Heart left ventricle (tissue), 16 donors: ENCODE results near the gene KITLG. TPM values are rescaled to one million over a fixed set of nuclear protein-coding genes. Genes with fewer than 3 reads are reported as not detected.
A peak's percentile ranks its signal among the peaks of the same experiment; 100 is the strongest.

Experiments used
- ATAC-seq, 4 donors: fragments of 200-7000 bp; cut with Tn5 transposase; one replicate each; pipeline ENCODE4 v1.9.1; 2020 to 2022; ENCODE audit warnings: moderate library complexity in 4 of 4, mild to moderate bottlenecking in 3 of 4, moderate number of reproducible peaks in 1 of 4
- DNase-seq, 5 donors: peaks; one replicate each; pipeline ENCODE4 v3.0.0-alpha.2; 2020
- H3K27ac ChIP-seq, 12 donors: fragments of 200-600 bp; sonication (generic) in 4 of 12; one replicate each; pipeline versions ENCODE4 v1.5.0 to v1.8.0; 2016 to 2022; ENCODE audit warnings: mild to moderate bottlenecking in 2 of 12
- H3K27me3 ChIP-seq, 9 donors: fragments of 200-600 bp; sonication (generic) in 2 of 9; one replicate each; pipeline versions ENCODE4 v1.5.1 to v1.8.0; 2016 to 2022; ENCODE audit warnings: mild to moderate bottlenecking in 3 of 9
- H3K36me3 ChIP-seq, 9 donors: fragments of 200-600 bp; sonication (generic) in 2 of 9; one replicate each; pipeline versions ENCODE4 v1.5.0 to v1.8.0; 2018 to 2022; ENCODE audit warnings: mild to moderate bottlenecking in 2 of 9
- H3K4me1 ChIP-seq, 12 donors: fragments of 200-600 bp; sonication (generic) in 4 of 12; one replicate each; pipeline versions ENCODE4 v1.5.0 to v1.8.0; 2016 to 2022; ENCODE audit warnings: mild to moderate bottlenecking in 3 of 12
- H3K4me3 ChIP-seq, 12 donors: fragments of 200-600 bp; sonication (generic) in 4 of 12; one replicate each; pipeline versions ENCODE4 v1.5.0 to v1.8.0; 2017 to 2022; ENCODE audit warnings: mild to moderate bottlenecking in 9 of 12, moderate library complexity in 4 of 12
- H3K9me3 ChIP-seq, 12 donors: fragments of 200-600 bp; sonication (generic) in 4 of 12; one replicate each; pipeline versions ENCODE4 v1.5.0 to v1.8.0; 2016 to 2022; ENCODE audit warnings: mild to moderate bottlenecking in 1 of 12
- POLR2A ChIP-seq, 2 donors: fragments of 450-650 bp; IDR thresholded peaks; one replicate each; pipeline ENCODE4 v1.6.1; 2017; ENCODE audit warnings: antibody characterized with exemption in 2 of 2, mild to moderate bottlenecking in 2 of 2, moderate library complexity in 2 of 2
- WGBS, 4 donors: extraction: QIAGEN DNeasy Blood & Tissue Kit in 2 of 4; methylation state at CpG; one replicate each; pipeline versions ENCODE4 v1.1.5 to v1.1.7; 2013 to 2018; 5-methylcytosine and 5-hydroxymethylcytosine counted together
- intact Hi-C, 10 donors: fragments of 100-400 bp; cut with DNase I; formaldehyde crosslinking; loops; one replicate each; pipeline versions ENCODE4 v1.11.1 to v1.14.2; 2022
- polyA plus RNA-seq, 2 donors: library from polyadenylated mRNA; stranded (reverse); fragments of 200-250 nt; gene quantifications; one replicate each; pipeline ENCODE4 v1.2.3, GENCODE V29; 2013
- total RNA-seq, 9 donors: library from RNA; depleted of rRNA in 2 of 9; stranded (reverse); fragments of >200 nt in 2 of 9; fragmentation: NEBNext Ultra II Directional in 3 of 9; extraction: Animal tissue kit (Norgen Biotek cat#: 25700) in 3 of 9; gene quantifications; one replicate each; pipeline versions ENCODE4 v1.1.0 to v1.2.4, GENCODE V29; 2016 to 2023
- TF ChIP-seq, protein P1 (sequence below), 12 donors: fragments of 200-600 bp; sonication (generic) in 4 of 12; IDR thresholded peaks; one replicate each; pipeline versions ENCODE4 v1.5.0 to v1.8.0; 2018 to 2022; ENCODE audit warnings: antibody characterized with exemption in 12 of 12, mild to moderate bottlenecking in 5 of 12
- donor health status: ischemic (EF 13 %, LVEDD 7.1; RV severe dilation, severe dysfunction).
- donor health status: healthy with polysubstance abuse.
- donor health status: DM: no; HTN: yes; CAD: no.
- donor health status: DM: no; HTN: no; CAD: no.
- donor health status: ischemic (EF 25% LVEDD 6.9; RV normal size, moderate dysfunction).
- donor health status: ischemic (EF 25% LVEDD 5.7; RV mildly dilated, moderate dysfunction).
- donor health status: healthy.
- donor health status: DM: yes; HTN: yes; CAD: no.
- donor health status: ischemic (EF 35%, LVEDD 5.7; RV mildly dilated, moderate dysfunction).
- donor health status: nonischemic (EF 11% LVEDD 7.7; RV severe dilation, severe dysfunction).
- donor health status: DM: yes; HTN: yes; CAD: no.
- donor health status: PGD.
- donor health status: ischemic (EF 29% LVEDD 5.4; RV normal size, mild dysfunction).
- donor health status: nonischemic (EF 23%, LVEDD 6.1; RV moderate dilation, normal function).

The KITLG gene
- total and polyA plus RNA-seq, 11 donors: 3.1 to 15.3 (median 9.3) TPM

DNA sequence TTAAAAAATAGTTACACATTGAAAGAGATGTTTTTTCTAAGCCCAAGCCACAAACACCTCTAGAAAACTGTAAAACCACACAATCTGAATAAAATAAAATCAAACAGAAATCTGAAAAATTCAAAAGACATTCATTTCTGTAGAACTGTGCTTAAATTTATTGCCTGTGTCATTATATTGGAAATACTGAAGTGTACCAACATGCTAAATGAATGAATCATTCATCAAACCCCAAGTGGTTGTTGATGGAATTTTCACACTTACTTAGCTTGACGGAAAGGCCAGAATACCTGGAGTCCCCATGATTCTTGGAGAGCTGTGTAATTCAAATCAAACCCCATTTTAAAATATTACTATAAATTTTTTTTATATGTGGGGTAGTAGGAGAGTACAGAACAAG is 2.7 kb downstream of the KITLG start:
- intact Hi-C loops: loop anchor here in 2 of 10 donors (5.0 to 10.0 kb wide), 3 partner anchors 55 to 433 kb away; partner anchors contain the start of genes CEP290 (in 2 of the 2) and TMTC3 (in 2 of the 2)
- peak overlapping the region in 1 of 12 donors; percentile 50 for H3K27ac ChIP-seq
- DNase-seq: no peak
- H3K4me1 ChIP-seq: peaks cover 0 to 55% (median 27%) of the 10 kb centered on the region in 12 donors
- no peaks in the 10 kb centered on the region for H3K36me3 ChIP-seq
- peaks cover 0 to 27% (median 0%) of the 10 kb centered on the region in 9 donors for H3K27me3 ChIP-seq
- H3K9me3 ChIP-seq: no peaks in the 10 kb centered on the region
- no peak for ATAC-seq
- no peak for TF ChIP-seq POLR2A (IDR thresholded peaks at IDR 0.05)
- TF ChIP-seq, protein P1, sequence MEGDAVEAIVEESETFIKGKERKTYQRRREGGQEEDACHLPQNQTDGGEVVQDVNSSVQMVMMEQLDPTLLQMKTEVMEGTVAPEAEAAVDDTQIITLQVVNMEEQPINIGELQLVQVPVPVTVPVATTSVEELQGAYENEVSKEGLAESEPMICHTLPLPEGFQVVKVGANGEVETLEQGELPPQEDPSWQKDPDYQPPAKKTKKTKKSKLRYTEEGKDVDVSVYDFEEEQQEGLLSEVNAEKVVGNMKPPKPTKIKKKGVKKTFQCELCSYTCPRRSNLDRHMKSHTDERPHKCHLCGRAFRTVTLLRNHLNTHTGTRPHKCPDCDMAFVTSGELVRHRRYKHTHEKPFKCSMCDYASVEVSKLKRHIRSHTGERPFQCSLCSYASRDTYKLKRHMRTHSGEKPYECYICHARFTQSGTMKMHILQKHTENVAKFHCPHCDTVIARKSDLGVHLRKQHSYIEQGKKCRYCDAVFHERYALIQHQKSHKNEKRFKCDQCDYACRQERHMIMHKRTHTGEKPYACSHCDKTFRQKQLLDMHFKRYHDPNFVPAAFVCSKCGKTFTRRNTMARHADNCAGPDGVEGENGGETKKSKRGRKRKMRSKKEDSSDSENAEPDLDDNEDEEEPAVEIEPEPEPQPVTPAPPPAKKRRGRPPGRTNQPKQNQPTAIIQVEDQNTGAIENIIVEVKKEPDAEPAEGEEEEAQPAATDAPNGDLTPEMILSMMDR (IDR thresholded peaks at IDR 0.05): peak in 5 of 12 donors; percentile 8 to 31 (median 17)
- 51 to 63% (median 53%) methylated on average over 1 of the region's 1 CpG for WGBS, 4 donors
- H3K4me3 ChIP-seq: peak overlapping the region in 9 of 12 donors; percentile 60 to 85 (median 76)

DNA sequence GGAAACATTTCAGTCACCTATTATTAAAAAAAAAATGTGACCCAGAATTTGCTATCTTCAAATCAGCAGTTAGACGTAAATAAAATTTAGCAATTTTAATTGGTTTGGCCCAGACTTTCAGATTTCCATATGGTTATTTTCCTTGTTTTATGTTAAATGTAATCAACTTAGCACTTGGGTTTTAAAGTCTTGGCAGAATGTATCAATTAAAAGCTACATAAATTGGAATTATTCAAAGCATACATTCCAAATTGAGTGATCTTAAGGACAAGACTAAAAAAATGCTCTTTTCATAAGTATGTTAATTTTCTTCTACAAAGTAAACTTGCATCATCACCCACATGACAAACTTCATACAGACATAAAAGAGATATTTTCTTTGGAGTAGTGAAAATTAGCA is 3.4 kb downstream of the KITLG start:
- Histone ChIP-seq H3K27ac (peak overlapping the region in 1 of 12 donors; percentile 50), H3K9me3 (no peaks in the 10 kb centered on the region), H3K4me1 (peaks cover 0 to 55% (median 27%) of the 10 kb centered on the region in 12 donors), H3K36me3 (no peaks in the 10 kb centered on the region), H3K27me3 (peaks cover 0 to 27% (median 0%) of the 10 kb centered on the region in 9 donors), H3K4me3 (peak overlapping the region in 8 of 12 donors; percentile 60 to 82 (median 74))
- intact Hi-C loops: loop anchor here in 2 of 10 donors (5.0 to 10.0 kb wide), 3 partner anchors 55 to 432 kb away; partner anchors contain the start of genes CEP290 (in 2 of the 2) and TMTC3 (in 2 of the 2)
- no peak for TF ChIP-seq POLR2A (IDR thresholded peaks at IDR 0.05)
- TF ChIP-seq, protein P1 (IDR thresholded peaks at IDR 0.05): no peak
- WGBS, 4 donors: 69 to 82% (median 75%) methylated on average over 1 of the region's 1 CpG
- DNase-seq: no peak
- ATAC-seq: no peak

GRCh38 chr12:88575361-88575970 is 4.8 kb downstream of the KITLG start:
- Histone ChIP-seq H3K27ac (peak overlapping the region in 1 of 12 donors; percentile 50), H3K27me3 (peaks cover 0 to 17% (median 0%) of the 10 kb centered on the region in 9 donors), H3K4me1 (peaks cover 0 to 64% (median 27%) of the 10 kb centered on the region in 12 donors), H3K4me3 (peak overlapping the region in 5 of 12 donors; percentile 1 to 72 (median 14)), H3K9me3 (no peaks in the 10 kb centered on the region), H3K36me3 (no peaks in the 10 kb centered on the region)
- ATAC-seq (no peak), DNase-seq (no peak)
- 45 to 60% (median 51%) methylated on average over 2 of the region's 2 CpGs for WGBS, 4 donors
- TF ChIP-seq POLR2A (IDR thresholded peaks at IDR 0.05): no peak
- TF ChIP-seq, protein P1 (IDR thresholded peaks at IDR 0.05): no peak
- intact Hi-C loops: loop anchor here in 2 of 10 donors (5.0 to 10.0 kb wide), 3 partner anchors 53 to 431 kb away; partner anchors contain the start of genes CEP290 (in 2 of the 2) and TMTC3 (in 2 of the 2)

DNA sequence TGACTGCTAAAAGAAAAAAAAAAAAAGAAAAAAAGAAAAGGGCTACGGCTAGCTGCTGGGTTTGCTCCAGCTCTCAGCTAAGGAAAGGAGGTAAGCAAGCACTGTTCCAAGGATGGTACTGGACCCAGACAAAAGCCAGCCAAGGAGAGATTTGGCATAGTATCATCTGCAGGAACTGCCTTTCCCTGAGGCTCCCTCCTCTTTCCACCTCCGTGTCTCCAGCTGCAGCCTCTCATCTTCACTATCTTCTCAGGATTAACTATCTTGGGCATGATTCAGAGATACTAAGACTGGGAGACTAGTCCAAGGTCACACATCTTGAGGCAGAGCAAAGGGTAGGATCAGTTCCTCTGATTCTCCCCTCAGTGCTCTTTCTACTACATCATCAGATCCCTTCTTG is 6.0 kb downstream of the KITLG start:
- WGBS, 4 donors: 37 to 61% (median 45%) methylated on average over 2 of the region's 2 CpGs
- DNase-seq: no peak
- Histone ChIP-seq H3K9me3 (no peaks in the 10 kb centered on the region), H3K4me1 (peaks cover 0 to 75% (median 32%) of the 10 kb centered on the region in 12 donors), H3K36me3 (no peaks in the 10 kb centered on the region), H3K4me3 (peak overlapping the region in 4 of 12 donors; percentile 8 to 26 (median 15)), H3K27ac (peak overlapping the region in 2 of 12 donors; percentile 18 to 50), H3K27me3 (peaks cover 0 to 10% (median 0%) of the 10 kb centered on the region in 9 donors)
- no peak for ATAC-seq
- TF ChIP-seq POLR2A (IDR thresholded peaks at IDR 0.05): no peak
- TF ChIP-seq, protein P1 (IDR thresholded peaks at IDR 0.05): no peak
- intact Hi-C loops: loop anchor here in 2 of 10 donors (10.0 kb wide), 1 partner anchor 429 kb away; the partner anchor contains the start of genes CEP290 (in 2 of the 2) and TMTC3 (in 2 of the 2)
